ENCODE measurements around the gene FAM72A. TPM values are rescaled to one million over a fixed set of nuclear protein-coding genes. Genes with fewer than 3 reads are reported as not detected.
"Not testable (repeated sequence)": the region's sequence is repeated elsewhere in the genome, so short reads cannot be mapped to it uniquely, and the experiment has no call there.

Gene FAM72A
- total RNA-seq, 1 donor from 2014 or later, result 2.4 TPM

DNA sequence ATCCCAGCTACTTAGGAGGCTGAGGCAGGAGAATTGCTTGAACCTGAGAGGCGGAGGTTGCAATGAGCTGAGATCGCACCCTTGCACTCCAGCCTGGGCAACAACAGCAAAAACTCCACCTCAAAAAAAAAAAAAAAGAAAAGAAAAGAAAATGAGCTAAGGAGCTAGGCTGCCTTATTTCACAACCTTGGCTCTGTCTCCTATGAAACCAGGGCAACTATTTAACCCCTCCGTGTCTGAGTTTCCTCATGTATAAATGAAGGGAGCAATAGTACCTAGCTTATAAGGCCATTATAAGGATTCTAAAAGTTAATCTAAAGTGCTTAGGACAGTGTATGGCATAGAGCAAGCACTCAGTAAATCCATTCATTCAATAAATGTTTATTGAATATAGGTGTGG lies 32.8 kb downstream of the FAM72A start:
- peak; percentile 65 for DNase-seq (ENCODE audit: low spot score)

DNA sequence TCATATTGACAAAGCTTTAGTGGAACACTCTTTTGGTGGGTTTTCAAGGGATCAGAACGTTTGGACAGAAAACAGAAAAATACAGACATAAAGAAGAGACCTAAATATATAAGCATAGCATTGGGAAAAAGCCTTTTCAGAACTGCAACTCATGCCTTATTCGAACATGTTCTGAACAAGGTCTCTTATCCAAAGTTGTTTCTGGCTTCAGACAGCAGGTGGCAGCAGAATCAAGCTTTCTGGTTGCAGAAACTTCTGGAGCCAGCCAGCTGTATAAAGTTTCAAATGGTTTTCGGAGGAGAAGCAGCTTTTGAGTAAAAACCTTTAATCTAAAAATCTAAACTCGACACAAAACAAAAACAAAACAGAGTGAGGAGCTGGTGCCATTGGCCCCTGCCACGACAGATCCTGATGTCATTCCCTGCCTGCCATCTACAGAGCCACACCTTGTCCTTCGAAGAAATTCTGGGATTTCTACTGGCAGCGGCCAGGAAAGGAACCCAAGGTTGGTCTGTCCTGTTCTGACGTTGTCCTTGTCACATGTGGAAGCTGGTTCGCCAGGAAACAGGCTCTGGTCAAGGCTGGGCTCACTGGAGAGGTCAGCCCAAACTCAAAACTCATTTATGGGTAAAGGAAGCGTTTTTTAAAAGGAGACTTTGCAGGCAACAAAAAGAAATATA lies 35.1 kb downstream of the FAM72A start:
- DNase-seq (ENCODE audit: low spot score), result not testable (repeated sequence)

DNA sequence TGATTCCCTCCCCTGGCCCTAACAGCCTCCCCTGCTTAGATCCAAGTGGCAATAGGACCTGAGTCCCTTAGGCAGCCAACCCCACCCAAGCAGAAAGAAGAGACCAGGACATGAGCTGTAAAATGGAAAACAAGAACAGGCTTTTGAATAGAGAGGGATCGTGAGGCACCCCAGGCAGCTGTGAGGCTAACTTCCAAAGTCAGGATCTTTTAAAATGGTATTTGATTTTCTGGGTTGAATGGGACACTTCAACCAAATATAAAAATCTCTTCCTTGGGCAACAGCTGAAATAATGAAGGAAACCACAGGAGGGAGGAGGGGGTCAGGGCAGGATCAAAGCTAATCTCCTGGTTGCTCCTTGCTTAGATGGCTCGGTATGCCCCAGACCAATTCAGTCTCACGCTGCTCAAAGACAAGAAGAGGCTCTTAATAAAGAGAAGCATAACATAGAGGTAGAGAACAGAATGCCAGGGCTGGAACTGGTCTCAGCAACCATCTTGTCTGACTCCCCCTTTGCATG lies 56.8 kb downstream of the FAM72A start:
- no peak for DNase-seq (ENCODE audit: low spot score)

DNA sequence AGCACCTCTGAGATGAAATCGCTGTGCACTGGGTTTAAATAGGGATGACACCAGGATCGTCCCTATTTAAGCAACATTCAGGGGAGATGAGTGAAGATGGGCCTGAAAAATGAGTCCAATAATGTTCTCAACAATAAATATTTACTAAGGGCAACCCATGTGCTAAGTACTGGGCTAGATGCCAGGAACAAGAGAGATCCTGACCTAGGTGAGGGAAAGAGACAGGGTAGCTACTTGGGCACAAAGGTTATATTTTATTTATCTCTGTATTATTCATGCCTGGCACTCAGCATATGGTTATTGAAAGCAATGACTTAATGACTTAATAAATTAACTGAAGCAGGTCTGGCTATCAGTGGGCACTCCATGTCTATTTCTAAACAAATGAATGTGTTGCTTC lies 58.0 kb downstream of the FAM72A start:
- DNase-seq (ENCODE audit: low spot score), result no peak

DNA sequence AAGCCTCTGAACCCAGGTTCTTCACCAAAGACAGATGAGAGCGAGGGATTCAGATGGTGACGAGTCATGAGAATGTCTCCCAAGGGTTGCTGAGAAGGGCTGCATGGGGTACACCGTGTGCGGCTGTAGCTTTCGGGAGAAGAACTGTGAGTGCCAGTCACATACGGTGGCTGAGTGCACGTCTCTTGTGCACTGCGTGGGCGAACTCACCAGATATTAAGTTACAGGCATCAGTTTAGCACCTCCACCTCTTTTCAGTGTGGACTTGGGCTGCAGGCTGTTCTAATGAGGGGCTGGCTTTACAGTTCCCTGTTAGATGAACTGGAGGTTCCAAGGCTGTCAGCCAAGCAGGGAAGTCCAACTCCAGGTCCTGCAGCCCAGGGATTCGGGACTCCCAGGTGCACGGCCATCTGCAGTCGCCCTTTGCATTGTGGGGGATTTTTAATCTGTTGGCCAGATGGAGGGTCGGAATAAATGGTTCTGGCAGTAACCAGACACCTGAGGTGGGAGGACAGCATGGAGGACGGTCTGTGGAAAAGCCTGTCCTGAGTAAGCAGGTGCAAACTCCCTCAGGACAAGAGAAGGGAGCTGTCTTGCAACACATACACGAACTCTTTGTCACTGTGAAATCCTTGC lies 59.0 kb downstream of the FAM72A start:
- DNase-seq (ENCODE audit: low spot score), result no peak

DNA sequence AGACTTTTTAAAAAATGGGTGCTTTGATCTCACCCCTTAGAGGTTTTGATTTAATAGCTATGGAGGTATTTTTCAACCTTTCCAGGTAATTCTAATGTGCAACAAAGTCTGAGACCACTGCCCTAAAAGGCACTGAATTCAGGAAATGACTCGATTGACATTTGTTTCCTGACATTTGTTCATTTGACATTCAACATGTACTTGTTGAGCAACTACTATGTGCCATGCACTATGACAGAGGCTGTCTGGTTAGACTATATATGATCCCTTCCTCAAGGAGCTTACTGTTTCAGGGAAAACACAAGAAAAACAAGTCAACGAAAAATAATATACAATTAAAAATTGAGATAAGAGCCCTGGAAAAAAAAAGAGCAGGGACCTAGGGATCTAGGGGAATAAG lies 59.9 kb downstream of the FAM72A start:
- DNase-seq (ENCODE audit: low spot score), result no peak

DNA sequence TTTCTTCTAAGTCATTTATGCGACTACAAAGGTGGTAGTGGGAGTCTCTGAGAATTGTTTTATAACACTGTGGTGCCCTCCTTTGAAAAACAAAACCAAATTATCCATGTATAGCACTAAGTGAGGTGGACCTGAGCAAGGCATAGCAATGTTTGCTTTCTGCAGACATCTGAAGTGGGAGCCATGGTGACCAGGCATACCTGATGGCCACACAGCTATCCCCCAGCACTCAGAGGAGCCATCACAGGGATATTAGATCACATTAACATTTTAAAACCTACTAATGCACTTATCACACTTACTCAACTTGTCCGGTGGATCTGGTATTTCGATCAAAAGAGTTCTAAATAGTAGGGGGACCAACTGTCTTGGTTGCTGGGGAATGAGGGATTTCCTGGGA lies 60.6 kb downstream of the FAM72A start:
- no peak for DNase-seq (ENCODE audit: low spot score)

DNA sequence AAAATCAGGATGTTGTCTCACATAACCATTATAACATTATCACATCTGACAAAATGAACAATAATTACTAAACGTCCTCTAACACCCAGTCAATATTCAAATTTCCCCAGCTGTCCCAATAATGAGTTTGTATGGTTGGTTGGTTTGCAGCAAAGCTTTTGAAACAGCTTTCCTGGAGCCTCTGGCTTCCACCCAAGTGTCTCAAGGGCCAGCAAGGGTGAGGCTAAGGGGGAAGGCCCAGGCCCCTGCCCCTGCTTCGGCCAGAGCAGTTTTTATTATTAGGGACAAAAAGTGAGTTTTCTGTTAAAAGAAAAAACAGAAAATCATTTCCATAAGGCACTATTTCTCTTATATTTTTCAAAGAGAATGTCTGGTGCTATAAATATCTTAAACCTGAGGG lies 66.4 kb downstream of the FAM72A start:
- DNase-seq (ENCODE audit: low spot score), result no peak

Other genes starting within 250 kb of the FAM72A start
- 5.8 TPM for gene RAB7B, start 199.4 kb downstream of the FAM72A start, total RNA-seq (ENCODE audit: insufficient read depth, low replicate concordance)
- gene CTSE, start 178.9 kb downstream of the FAM72A start, total RNA-seq (ENCODE audit: insufficient read depth, low replicate concordance), result 0.48 TPM
- 4.1 TPM for gene RHEX, start 149.7 kb downstream of the FAM72A start, total RNA-seq (ENCODE audit: insufficient read depth, low replicate concordance)
- gene AVPR1B, start 85.5 kb downstream of the FAM72A start, total RNA-seq (ENCODE audit: insufficient read depth, low replicate concordance), result 0.72 TPM
- 63.3 TPM for gene SRGAP2, start 702 bp upstream of the FAM72A start, total RNA-seq (ENCODE audit: insufficient read depth, low replicate concordance)

Data from umbilical cord (tissue), 2 donors.